Tracheal epithelial cell (primary cell): ENCODE data around the gene FEZF2. TPM values are rescaled to one million over a fixed set of nuclear protein-coding genes. Genes with fewer than 3 reads are reported as not detected.

Experiments
- total RNA-seq: library from RNA; depleted of rRNA; stranded (reverse); fragments of >200 nt; gene quantifications from 2 replicates; pipeline ENCODE4 v1.2.1, GENCODE V29; 2014

The FEZF2 gene
- not detected in 2 replicates for total RNA-seq

DNA sequence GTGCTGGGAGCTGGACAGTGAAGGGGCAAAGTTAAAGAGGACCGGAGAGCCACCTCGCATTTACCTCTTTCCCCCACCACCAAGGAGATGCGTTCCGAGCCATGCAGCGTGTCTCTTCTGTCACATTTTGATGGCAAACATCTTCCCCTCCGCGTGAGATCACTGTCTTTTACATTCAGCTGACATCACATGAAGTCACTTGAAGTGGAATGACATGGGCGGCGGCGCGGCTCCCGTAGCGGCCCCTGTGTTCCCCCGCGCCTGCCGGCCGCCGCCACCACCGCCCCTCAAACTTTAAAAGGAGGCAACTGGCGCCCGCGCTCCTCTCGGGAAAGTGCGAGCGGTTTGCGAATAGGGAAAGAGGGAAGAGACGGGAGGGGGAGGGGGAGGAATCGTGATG, at the start of gene FEZF2:
TSS of gene FEZF2 (minus strand) at position 336 of the 400 bp plus-strand sequence. CDS start 682 bp downstream, outside the sequence.

